Stimulated activated naive CD8-positive, alpha-beta T cell treated with anti-CD3 and anti-CD28 coated beads, Interleukin-15, Interleukin-2, amounts not matched to agents 100 ng/mL and 50 ng/mL, for 24 hours (primary cell): Measurements from ENCODE around the gene HIVEP3.

Experiments
- H3K27ac Mint-ChIP-seq: one replicate; pipeline ENCODE4 v1.8.0; 2021; ENCODE audit warnings: mild to moderate bottlenecking, mixed read lengths
- H3K27me3 Mint-ChIP-seq: one replicate; pipeline ENCODE4 v1.8.0; 2021; ENCODE audit warnings: mixed read lengths
- H3K36me3 Mint-ChIP-seq: one replicate; pipeline ENCODE4 v1.8.0; 2021; ENCODE audit warnings: low read depth, mixed read lengths
- H3K4me1 Mint-ChIP-seq: one replicate; pipeline ENCODE4 v1.8.0; 2021; ENCODE audit warnings: low read depth, mixed read lengths
- H3K4me3 Mint-ChIP-seq: one replicate; pipeline ENCODE4 v1.8.0; 2021; ENCODE audit warnings: mild to moderate bottlenecking, mixed read lengths
- H3K9me3 Mint-ChIP-seq: one replicate; pipeline ENCODE4 v1.8.0; 2021; ENCODE audit warnings: mixed read lengths

Gene HIVEP3

DNA sequence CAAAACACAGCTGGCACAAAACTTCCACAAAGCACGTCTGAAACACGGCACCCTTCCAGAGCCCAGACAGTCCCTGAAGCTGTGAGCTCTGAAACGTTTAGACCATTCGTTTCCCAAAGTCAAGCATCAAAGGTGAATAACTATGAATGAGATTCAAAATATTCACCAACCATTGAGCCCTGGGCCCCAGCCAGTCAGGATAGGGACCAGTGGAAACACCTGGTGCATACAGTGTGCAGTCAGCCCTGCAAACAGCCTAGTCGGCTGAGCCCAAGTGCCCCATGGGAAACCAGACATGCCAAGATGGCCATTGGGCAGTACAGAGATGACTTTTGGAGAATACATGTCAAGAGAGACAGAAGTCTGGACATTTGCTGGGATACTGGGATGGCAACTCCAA lies 343.9 kb downstream of the HIVEP3 start:
- Mint-ChIP-seq H3K27me3 (no peaks in the 10 kb centered on the region), H3K36me3 (peaks cover 83% of the 10 kb centered on the region), H3K27ac (peak overlapping the region; percentile 27), H3K9me3 (no peaks in the 10 kb centered on the region), H3K4me3 (no peak overlapping the region), H3K4me1 (peaks cover 75% of the 10 kb centered on the region)

DNA sequence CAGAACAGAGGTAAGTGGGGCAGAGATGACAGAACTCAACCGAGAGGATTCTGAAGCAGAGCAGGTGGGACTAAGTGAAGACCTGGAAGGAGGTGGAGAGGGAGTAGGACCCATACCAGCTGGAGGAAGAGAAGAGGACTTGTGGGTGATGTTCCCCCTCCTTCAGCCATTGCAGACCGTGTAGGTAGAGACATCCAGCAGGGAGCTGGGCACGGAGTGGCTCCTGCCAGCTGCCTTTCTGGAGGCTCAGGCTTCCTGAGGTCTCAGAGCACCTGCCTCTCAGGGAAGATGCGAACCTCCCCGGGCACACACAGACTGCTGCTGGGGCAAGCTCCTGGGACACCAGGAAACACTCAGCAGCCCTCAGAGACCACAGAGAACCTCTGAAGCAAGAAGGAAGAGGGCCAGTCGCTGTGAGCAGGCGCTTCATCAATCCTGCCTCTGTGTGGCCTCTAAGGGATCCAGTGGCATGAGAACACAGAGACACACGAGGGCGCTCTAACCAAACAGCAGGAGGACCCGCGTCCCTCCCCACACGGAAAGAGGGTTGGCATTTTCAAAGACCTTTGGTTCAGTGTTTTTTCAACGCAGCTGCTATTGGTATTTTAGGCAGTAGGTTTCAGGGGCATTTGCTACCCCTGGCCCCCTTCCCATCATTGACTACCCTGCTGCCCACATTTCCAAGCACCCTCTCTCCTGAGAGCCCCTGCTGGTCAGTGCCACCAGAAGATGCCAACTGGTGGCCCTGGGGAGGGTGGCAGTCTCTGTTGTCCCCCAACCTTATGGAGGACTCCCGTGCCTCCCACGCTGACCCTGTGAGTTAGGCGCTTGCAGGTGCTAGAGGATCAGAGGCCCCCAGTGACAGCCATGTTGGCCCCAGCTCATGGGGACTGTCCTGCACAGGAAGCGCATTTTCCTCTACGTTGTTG lies 344.7 kb downstream of the HIVEP3 start:
- Mint-ChIP-seq H3K27me3 (no peaks in the 10 kb centered on the region), H3K36me3 (peaks cover 83% of the 10 kb centered on the region), H3K4me3 (no peak overlapping the region)

DNA sequence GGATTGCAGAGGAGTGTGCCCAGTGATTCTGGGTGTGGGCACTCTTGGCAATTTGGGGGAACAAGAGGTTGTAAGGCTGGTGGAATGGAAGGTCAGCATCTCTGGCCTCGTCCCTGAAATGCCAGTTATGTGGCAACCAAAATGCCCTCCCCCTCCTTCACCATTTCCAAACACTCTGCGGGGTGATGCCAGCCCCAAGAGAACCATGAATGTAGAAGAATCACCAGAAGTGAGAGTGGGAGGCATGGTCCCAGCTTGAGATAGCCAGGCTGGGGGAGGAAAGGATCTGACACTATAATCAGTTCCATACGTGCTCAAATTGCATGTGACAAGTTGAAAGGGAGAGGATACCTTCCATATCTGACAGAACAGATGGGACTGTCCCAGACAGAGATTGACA lies 345.5 kb downstream of the HIVEP3 start:
- no peaks in the 10 kb centered on the region for H3K27me3 Mint-ChIP-seq

More for the DNA sequence above, 344.7 kb downstream of the HIVEP3 start:
- Mint-ChIP-seq H3K27ac (peak overlapping the region; percentile 37), H3K9me3 (no peaks in the 10 kb centered on the region), H3K4me1 (peaks cover 74% of the 10 kb centered on the region)

GRCh38 chr1:41572224-41572623 lies 346.5 kb downstream of the HIVEP3 start:
- no peak overlapping the region for H3K27ac Mint-ChIP-seq

More for the DNA sequence above, 345.5 kb downstream of the HIVEP3 start:
- Mint-ChIP-seq H3K9me3 (no peaks in the 10 kb centered on the region), H3K4me3 (no peak overlapping the region), H3K4me1 (peaks cover 67% of the 10 kb centered on the region), H3K27ac (no peak overlapping the region), H3K36me3 (peaks cover 83% of the 10 kb centered on the region)

GRCh38 chr1:41571041-41571440 lies 347.7 kb downstream of the HIVEP3 start:
- Mint-ChIP-seq H3K9me3 (no peaks in the 10 kb centered on the region), H3K27ac (no peak overlapping the region), H3K27me3 (no peaks in the 10 kb centered on the region), H3K36me3 (peaks cover 89% of the 10 kb centered on the region), H3K4me1 (peaks cover 45% of the 10 kb centered on the region), H3K4me3 (no peak overlapping the region)

More at GRCh38 chr1:41572224-41572623, 346.5 kb downstream of the HIVEP3 start:
- Mint-ChIP-seq H3K9me3 (no peaks in the 10 kb centered on the region), H3K36me3 (peaks cover 84% of the 10 kb centered on the region), H3K4me1 (peaks cover 57% of the 10 kb centered on the region), H3K4me3 (no peak overlapping the region), H3K27me3 (no peaks in the 10 kb centered on the region)

DNA sequence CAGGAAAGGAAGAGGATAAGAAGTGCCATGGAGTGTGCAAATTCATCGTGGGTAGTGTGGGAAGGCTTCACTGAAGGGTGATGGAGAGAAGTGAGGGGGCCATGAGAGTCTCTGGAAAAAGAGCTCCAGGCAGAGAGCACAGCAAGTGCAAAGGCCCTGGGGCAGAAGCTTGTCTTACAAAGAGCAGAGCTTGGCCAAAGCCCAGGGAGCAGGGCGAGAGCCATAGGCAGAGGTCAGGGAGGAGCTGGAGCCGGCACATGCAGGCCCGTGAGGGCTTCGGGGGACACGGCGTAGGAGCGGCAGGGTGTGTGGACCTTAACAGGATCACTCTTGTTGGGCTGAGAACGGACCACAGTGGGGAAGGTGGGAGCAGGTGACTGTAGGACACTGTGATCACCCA lies 350.5 kb downstream of the HIVEP3 start:
- Mint-ChIP-seq H3K4me1 (peaks cover 28% of the 10 kb centered on the region), H3K27me3 (no peaks in the 10 kb centered on the region), H3K27ac (no peak overlapping the region), H3K9me3 (no peaks in the 10 kb centered on the region), H3K4me3 (no peak overlapping the region), H3K36me3 (peaks cover 93% of the 10 kb centered on the region)

- Mint-ChIP-seq H3K9me3 (no peaks in the 10 kb centered on the region), H3K27ac (no peak overlapping the region), H3K27me3 (no peaks in the 10 kb centered on the region), H3K36me3 (peaks cover 82% of the 10 kb centered on the region), H3K4me3 (no peak overlapping the region), H3K4me1 (peaks cover 27% of the 10 kb centered on the region)
Measured at GRCh38 chr1:41566969-41567368, 351.8 kb downstream of the HIVEP3 start.

DNA sequence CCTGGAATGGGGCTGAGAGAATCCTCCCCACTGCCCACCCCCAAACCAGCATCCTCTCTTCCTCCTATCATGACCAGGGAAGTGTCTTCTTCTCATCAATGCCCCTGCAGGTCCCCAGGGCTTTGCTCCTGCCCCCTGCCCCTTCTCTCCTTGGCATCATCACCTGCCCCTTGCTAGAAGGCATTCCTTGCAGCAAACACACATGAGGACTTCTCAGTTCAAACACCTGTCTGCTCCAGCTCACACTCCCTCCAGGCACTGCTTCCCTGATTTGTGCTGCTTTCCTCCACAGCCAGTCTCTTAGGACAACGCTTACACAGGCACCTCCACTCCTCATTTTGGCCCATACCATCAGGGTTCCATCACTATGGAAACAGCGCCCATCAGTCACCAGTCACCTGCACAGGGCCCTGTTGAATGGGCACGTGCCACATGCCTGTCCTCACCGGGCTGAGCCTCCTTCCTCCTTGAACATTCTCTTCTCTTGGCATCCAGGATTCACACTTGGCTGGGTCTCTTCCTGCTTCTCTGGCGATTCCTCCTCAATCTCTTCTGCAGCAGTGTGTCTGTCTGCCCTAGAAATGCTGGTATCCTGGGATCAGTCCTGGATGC lies 352.3 kb downstream of the HIVEP3 start:
- Mint-ChIP-seq H3K4me3 (no peak overlapping the region), H3K4me1 (peaks cover 21% of the 10 kb centered on the region), H3K27ac (peak overlapping the region; percentile 12), H3K27me3 (no peaks in the 10 kb centered on the region), H3K9me3 (no peaks in the 10 kb centered on the region), H3K36me3 (peaks cover 82% of the 10 kb centered on the region)

- H3K4me1 Mint-ChIP-seq: peaks cover 7% of the 10 kb centered on the region
- H3K4me3 Mint-ChIP-seq: no peak overlapping the region
- H3K9me3 Mint-ChIP-seq: no peaks in the 10 kb centered on the region
- H3K27me3 Mint-ChIP-seq: no peaks in the 10 kb centered on the region
- H3K27ac Mint-ChIP-seq: peak overlapping the region; percentile 37
- H3K36me3 Mint-ChIP-seq: peaks cover 79% of the 10 kb centered on the region
Measured at GRCh38 chr1:41564741-41565475, 353.8 kb downstream of the HIVEP3 start.

GRCh38 chr1:41562328-41562727 lies 356.4 kb downstream of the HIVEP3 start:
- Mint-ChIP-seq H3K27me3 (no peaks in the 10 kb centered on the region), H3K27ac (peak overlapping the region; percentile 27), H3K36me3 (peaks cover 79% of the 10 kb centered on the region), H3K9me3 (no peaks in the 10 kb centered on the region), H3K4me3 (no peak overlapping the region), H3K4me1 (peaks cover 7% of the 10 kb centered on the region)

GRCh38 chr1:41560931-41561330 lies 357.8 kb downstream of the HIVEP3 start:
- Mint-ChIP-seq H3K27me3 (no peaks in the 10 kb centered on the region), H3K9me3 (peaks cover 8% of the 10 kb centered on the region), H3K4me3 (no peak overlapping the region), H3K27ac (no peak overlapping the region), H3K4me1 (peaks cover 7% of the 10 kb centered on the region), H3K36me3 (peaks cover 79% of the 10 kb centered on the region)

DNA sequence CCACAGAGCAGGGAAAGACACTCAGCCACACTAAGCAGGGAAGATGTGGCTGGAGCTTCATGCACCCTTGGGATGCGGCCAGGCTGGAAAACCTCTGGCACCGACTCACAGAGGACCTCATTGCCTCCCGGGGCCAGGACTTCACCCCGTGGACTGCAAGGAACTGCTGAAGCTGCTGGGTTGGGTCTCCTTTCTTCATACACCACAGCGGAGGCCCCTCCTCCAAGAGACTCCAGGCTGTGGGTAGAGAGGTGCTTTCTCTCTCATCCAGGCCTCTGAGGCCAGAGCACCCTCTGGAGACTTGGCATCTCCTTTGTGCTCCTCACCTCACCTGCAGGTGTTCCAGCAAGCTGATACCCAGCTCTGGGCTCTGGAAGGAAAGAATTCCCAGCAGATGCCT lies 358.2 kb downstream of the HIVEP3 start:
- Mint-ChIP-seq H3K27me3 (no peaks in the 10 kb centered on the region), H3K4me1 (peaks cover 7% of the 10 kb centered on the region), H3K27ac (no peak overlapping the region), H3K36me3 (peaks cover 80% of the 10 kb centered on the region), H3K9me3 (peaks cover 11% of the 10 kb centered on the region), H3K4me3 (no peak overlapping the region)

DNA sequence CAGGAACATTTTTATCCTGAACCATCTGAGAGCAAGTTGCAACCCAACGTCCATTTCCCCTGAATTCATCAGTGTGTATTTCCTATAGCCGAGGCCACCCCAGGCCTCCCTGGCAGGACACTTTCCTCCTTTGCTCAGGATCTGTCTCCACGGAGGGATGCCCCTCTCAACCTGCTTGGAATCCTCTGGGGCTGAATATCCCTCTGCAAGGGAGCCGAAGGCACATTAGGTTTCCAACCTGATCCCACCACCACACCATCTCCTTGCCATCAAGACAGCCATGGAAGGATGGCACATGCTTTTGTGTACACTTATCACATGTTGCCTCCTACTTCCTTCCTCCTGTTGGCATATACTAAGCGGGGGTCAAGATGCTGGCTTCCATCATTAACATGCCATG lies 359.4 kb downstream of the HIVEP3 start:
- Mint-ChIP-seq H3K27me3 (no peaks in the 10 kb centered on the region), H3K27ac (peak overlapping the region; percentile 53), H3K4me1 (no peaks in the 10 kb centered on the region), H3K36me3 (peaks cover 78% of the 10 kb centered on the region), H3K4me3 (no peak overlapping the region), H3K9me3 (peaks cover 13% of the 10 kb centered on the region)

- Mint-ChIP-seq H3K4me1 (no peaks in the 10 kb centered on the region), H3K9me3 (peaks cover 19% of the 10 kb centered on the region), H3K27me3 (no peaks in the 10 kb centered on the region), H3K27ac (peak overlapping the region; percentile 53), H3K4me3 (peak overlapping the region; percentile 25), H3K36me3 (peaks cover 78% of the 10 kb centered on the region)
Measured at GRCh38 chr1:41558761-41559171, 360.0 kb downstream of the HIVEP3 start.
